Upper lobe of left lung (tissue), 6 donors: ENCODE measurements around the gene RUNX1. TPM values are rescaled to one million over a fixed set of nuclear protein-coding genes. Genes with fewer than 3 reads are reported as not detected.

Source experiments
- ATAC-seq, 2 donors: fragments of 200-7000 bp; cut with Tn5 transposase; one replicate each; pipeline ENCODE4 v1.9.1; 2022; ENCODE audit warnings: mild to moderate bottlenecking in 2 of 2, moderate library complexity in 2 of 2; ENCODE audit not compliant: low FRiP score in 2 of 2
- DNase-seq, 2 donors: peaks; one replicate each; pipeline ENCODE4 v3.0.0-alpha.2; 2019 to 2020
- H3K27ac ChIP-seq, 4 donors: fragments of 200-600 bp; sonication (generic); one replicate each; pipeline ENCODE4 v1.5.1; 2016 to 2019
- H3K27me3 ChIP-seq, 4 donors: fragments of 200-600 bp; sonication (generic); one replicate each; pipeline ENCODE4 v1.5.1; 2017 to 2019
- H3K36me3 ChIP-seq, 4 donors: fragments of 200-600 bp; sonication (generic); one replicate each; pipeline ENCODE4 v1.5.1; 2016 to 2019
- H3K4me1 ChIP-seq, 4 donors: fragments of 200-600 bp; sonication (generic); one replicate each; pipeline ENCODE4 v1.5.1; 2018 to 2019
- H3K4me3 ChIP-seq, 4 donors: fragments of 200-600 bp; sonication (generic); one replicate each; pipeline ENCODE4 v1.5.1; 2017 to 2019; ENCODE audit warnings: mild to moderate bottlenecking in 2 of 4, moderate library complexity in 1 of 4
- H3K9me3 ChIP-seq, 4 donors: fragments of 200-600 bp; sonication (generic); one replicate each; pipeline ENCODE4 v1.5.1; 2018 to 2019
- EP300 ChIP-seq, 4 donors: sonication (generic); formaldehyde crosslinking; IDR thresholded peaks; one replicate each; pipeline ENCODE4 v1.5.1; 2017; ENCODE audit warnings: antibody characterized with exemption in 4 of 4, control low read depth in 2 of 4
- POLR2A ChIP-seq, 4 donors: fragments of 450-650 bp; IDR thresholded peaks; one replicate each; pipeline ENCODE4 v1.5.1; 2016 to 2017; ENCODE audit warnings: antibody characterized with exemption in 4 of 4, mild to moderate bottlenecking in 2 of 4
- POLR2AphosphoS5 ChIP-seq, 2 donors: sonication (generic); formaldehyde crosslinking; IDR thresholded peaks; one replicate each; pipeline ENCODE4 v1.5.1; 2017; ENCODE audit warnings: antibody characterized with exemption in 2 of 2
- WGBS, 2 donors: methylation state at CpG; one replicate each; pipeline ENCODE4 v1.1.5; 2017 to 2018; 5-methylcytosine and 5-hydroxymethylcytosine counted together
- total RNA-seq, 6 donors: library from RNA; depleted of rRNA in 4 of 6; stranded (reverse); fragments of >200 nt in 4 of 6; gene quantifications; one replicate each; pipeline versions ENCODE4 v1.1.0 to v1.2.1, GENCODE V29; 2016 to 2021
- TF ChIP-seq, protein P1 (sequence below), 6 experiments: fragments of 450-650 bp in 4 of 6; fragments of 200-600 bp in 2 of 6; sonication (generic) in 2 of 6; IDR thresholded peaks; one replicate each; pipeline ENCODE4 v1.5.1; 2016 to 2019; ENCODE audit warnings: antibody characterized with exemption in 6 of 6
- donor health status: DM: no; HTN: no; CAD: no; lungs with moderate emphysema.
- donor health status: DM: no; HTN: yes; CAD: no; lungs with severe emphysema.

Gene RUNX1
- total RNA-seq, 6 donors from 2014 or later: 62.2 to 252 (median 98.2) TPM

DNA sequence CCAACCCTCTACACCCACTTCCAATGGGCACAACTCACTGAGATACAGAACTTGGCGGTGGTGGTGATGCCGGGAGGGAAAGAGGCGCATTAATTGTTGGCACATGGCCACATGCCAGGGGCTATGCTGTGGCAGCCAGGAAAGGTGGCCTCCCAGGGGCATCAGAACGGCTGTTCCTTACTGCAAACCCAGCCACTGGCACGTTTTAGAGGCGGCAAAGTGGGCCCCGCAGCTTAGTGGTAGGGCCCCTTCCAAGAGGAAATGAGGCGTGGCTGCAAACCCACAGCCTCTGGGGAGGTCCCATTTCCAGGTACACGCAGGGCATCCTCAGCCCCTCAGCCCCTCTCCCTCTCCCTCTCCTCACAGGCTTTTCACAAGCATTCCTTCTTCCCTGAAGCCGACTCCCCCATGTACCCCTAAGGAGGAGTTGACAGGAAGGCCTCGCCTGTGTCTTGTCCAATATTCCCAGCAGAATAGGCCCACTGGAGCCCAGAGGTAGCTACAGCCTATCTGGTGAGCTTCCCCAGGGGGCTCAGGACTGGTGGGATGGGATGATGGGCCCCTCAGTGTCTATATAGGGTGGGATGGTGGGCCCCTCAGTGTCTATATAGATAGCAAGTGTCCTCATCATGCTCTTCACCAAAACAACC, 214.1 kb downstream of the RUNX1 start:
- peaks cover 27 to 53% (median 44%) of the 10 kb centered on the region in 4 donors for H3K4me1 ChIP-seq

DNA sequence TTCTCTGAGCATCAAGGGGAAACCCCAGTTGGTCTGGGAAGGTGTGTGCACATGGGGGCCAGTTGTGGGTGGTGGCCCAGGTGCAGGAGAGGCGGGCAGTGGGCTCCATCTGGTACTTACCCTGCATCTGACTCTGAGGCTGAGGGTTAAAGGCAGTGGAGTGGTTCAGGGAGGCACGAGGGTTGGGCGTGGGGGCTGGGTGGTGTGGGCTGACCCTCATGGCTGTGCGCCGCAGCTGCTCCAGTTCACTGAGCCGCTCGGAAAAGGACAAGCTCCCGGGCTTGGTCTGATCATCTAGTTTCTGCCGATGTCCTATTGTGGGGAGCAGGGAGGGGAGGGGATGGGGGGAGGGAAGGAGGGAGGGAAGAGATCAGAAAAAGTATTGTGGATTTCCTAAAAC, 214.8 kb downstream of the RUNX1 start:
- ATAC-seq (no peak), DNase-seq (peak in 1 of 2 donors; percentile 41)
- WGBS, 2 donors: 88 to 89% methylated on average over 8 of the region's 9 CpGs
- peaks cover 29 to 48% (median 39%) of the 10 kb centered on the region in 4 donors for H3K4me1 ChIP-seq
- peak overlapping the region in 3 of 4 donors; percentile 74 to 85 (median 83) for H3K27ac ChIP-seq
- no peak for TF ChIP-seq POLR2A (IDR thresholded peaks at IDR 0.05)
- TF ChIP-seq POLR2AphosphoS5 (IDR thresholded peaks at IDR 0.05): no peak
- no peak for TF ChIP-seq EP300 (IDR thresholded peaks at IDR 0.05)
- TF ChIP-seq, protein P1, sequence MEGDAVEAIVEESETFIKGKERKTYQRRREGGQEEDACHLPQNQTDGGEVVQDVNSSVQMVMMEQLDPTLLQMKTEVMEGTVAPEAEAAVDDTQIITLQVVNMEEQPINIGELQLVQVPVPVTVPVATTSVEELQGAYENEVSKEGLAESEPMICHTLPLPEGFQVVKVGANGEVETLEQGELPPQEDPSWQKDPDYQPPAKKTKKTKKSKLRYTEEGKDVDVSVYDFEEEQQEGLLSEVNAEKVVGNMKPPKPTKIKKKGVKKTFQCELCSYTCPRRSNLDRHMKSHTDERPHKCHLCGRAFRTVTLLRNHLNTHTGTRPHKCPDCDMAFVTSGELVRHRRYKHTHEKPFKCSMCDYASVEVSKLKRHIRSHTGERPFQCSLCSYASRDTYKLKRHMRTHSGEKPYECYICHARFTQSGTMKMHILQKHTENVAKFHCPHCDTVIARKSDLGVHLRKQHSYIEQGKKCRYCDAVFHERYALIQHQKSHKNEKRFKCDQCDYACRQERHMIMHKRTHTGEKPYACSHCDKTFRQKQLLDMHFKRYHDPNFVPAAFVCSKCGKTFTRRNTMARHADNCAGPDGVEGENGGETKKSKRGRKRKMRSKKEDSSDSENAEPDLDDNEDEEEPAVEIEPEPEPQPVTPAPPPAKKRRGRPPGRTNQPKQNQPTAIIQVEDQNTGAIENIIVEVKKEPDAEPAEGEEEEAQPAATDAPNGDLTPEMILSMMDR (IDR thresholded peaks at IDR 0.05): no peak
- H3K27me3 ChIP-seq: no peaks in the 10 kb centered on the region
- no peaks in the 10 kb centered on the region for H3K9me3 ChIP-seq
- H3K4me3 ChIP-seq: no peak overlapping the region
- H3K36me3 ChIP-seq: peaks cover 0 to 34% (median 17%) of the 10 kb centered on the region in 4 donors

More for the DNA sequence above, 214.1 kb downstream of the RUNX1 start:
- DNase-seq (no peak), ATAC-seq (no peak)
- TF ChIP-seq POLR2AphosphoS5 (IDR thresholded peaks at IDR 0.05) (no peak), EP300 (IDR thresholded peaks at IDR 0.05) (no peak)
- 58 to 65% methylated on average over 10 to 11 of the region's 11 CpGs for WGBS, 2 donors
- H3K27ac ChIP-seq: peak overlapping the region; percentile 74 to 85 (median 82)
- no peak overlapping the region for H3K4me3 ChIP-seq
- peaks cover 0 to 28% (median 17%) of the 10 kb centered on the region in 4 donors for H3K36me3 ChIP-seq
- no peaks in the 10 kb centered on the region for H3K27me3 ChIP-seq
- no peaks in the 10 kb centered on the region for H3K9me3 ChIP-seq

DNA sequence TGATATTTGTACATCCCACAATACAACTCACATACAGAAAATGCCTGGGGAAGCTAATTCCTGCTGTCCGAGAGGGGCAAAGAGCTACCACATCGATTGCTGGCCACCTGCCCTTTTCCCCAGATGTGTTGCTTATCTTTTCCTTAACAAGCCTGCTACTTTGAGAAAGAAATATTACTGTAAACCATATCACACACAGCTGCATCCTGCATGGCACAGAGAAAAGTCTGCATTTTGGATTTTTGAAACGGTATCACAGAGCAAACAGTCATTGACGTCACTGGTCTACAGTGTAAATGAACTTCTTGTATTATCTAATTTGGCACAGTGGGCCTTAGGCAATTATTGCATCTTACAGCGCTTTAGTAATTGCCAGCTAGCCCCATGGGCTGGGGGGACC, 215.6 kb downstream of the RUNX1 start:
- peaks cover 28 to 40% (median 37%) of the 10 kb centered on the region in 4 donors for H3K4me1 ChIP-seq
- H3K27me3 ChIP-seq: no peaks in the 10 kb centered on the region
- H3K27ac ChIP-seq: peak overlapping the region in 1 of 4 donors; percentile 44
- H3K36me3 ChIP-seq: peaks cover 0 to 36% (median 19%) of the 10 kb centered on the region in 4 donors
- H3K4me3 ChIP-seq: no peak overlapping the region
- WGBS, 2 donors: 67 to 71% methylated on average over 5 of the region's 5 CpGs
- H3K9me3 ChIP-seq: no peaks in the 10 kb centered on the region
- ATAC-seq (no peak), DNase-seq (no peak)
- TF ChIP-seq, protein P1 (IDR thresholded peaks at IDR 0.05): no peak
- no peak for TF ChIP-seq EP300 (IDR thresholded peaks at IDR 0.05)
- TF ChIP-seq POLR2A (IDR thresholded peaks at IDR 0.05): no peak
- no peak for TF ChIP-seq POLR2AphosphoS5 (IDR thresholded peaks at IDR 0.05)

DNA sequence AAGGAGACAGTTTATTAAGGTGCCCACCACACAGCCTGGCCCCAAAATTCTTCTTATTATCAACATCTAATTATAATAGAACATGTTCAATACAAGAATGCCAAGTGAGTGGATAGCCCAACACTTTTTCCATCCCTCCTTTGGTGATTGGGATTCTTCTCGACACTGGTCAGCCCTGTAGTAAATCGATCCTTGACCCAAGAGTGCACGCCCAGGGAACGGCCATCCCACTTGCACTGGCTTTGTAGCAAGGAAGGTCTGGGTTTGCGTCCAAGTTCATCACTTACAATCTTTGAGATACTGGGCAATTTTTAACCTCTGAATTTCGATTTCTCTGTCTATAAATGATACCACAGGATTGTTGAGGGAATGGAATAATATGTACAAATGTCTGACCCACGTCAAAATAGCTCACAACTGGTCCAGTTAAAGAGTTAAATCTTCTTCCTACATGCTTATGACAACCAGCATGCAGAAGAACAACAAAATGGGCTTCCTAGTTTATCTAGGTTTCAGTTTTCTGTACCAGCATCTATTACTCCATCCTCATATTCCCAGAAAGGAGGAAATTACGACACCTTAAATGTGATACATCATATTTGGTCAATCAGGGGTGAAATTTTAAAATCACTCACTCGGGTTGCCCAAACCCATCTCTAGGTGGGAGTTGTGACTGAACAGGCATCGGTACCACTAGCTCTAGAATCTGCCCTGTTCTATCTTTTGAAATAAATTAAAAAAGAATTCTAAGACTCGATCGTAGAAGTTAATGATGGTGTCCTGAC, 218.5 kb downstream of the RUNX1 start:
- 83 to 90% methylated on average over 12 of the region's 12 CpGs for WGBS, 2 donors
- H3K27ac ChIP-seq: peak overlapping the region in 3 of 4 donors; percentile 9 to 66 (median 35)
- no peaks in the 10 kb centered on the region for H3K27me3 ChIP-seq
- peaks cover 0 to 51% (median 28%) of the 10 kb centered on the region in 4 donors for H3K36me3 ChIP-seq
- H3K4me3 ChIP-seq: no peak overlapping the region
- peak in 1 of 2 donors; percentile 8 for DNase-seq
- TF ChIP-seq POLR2AphosphoS5 (IDR thresholded peaks at IDR 0.05) (peak in 1 of 2 donors; percentile 70), EP300 (IDR thresholded peaks at IDR 0.05) (peak in 1 of 4 donors; percentile 52), POLR2A (IDR thresholded peaks at IDR 0.05) (no peak)
- TF ChIP-seq, protein P1 (IDR thresholded peaks at IDR 0.05): no peak
- peaks cover 14 to 19% (median 18%) of the 10 kb centered on the region in 4 donors for H3K4me1 ChIP-seq
- no peaks in the 10 kb centered on the region for H3K9me3 ChIP-seq
- no peak for ATAC-seq
